Mucosa of descending colon (tissue), 3 donors: ENCODE results near the gene ARSB. TPM values are rescaled to one million over a fixed set of nuclear protein-coding genes. Genes with fewer than 3 reads are reported as not detected.

Experiments used
- ATAC-seq: fragments of 200-7000 bp; cut with Tn5 transposase; one replicate; pipeline ENCODE4 v1.9.1; 2020; ENCODE audit warnings: mild to moderate bottlenecking, moderate library complexity
- DNase-seq, 3 donors: peaks; one replicate each; pipeline ENCODE4 v3.0.0-alpha.2; 2020
- H3K36me3 ChIP-seq: fragments of 200-600 bp; one replicate; pipeline ENCODE4 v1.8.0; 2021; ENCODE audit warnings: low read depth, mild to moderate bottlenecking
- H3K4me1 ChIP-seq: fragments of 200-600 bp; one replicate; pipeline ENCODE4 v1.8.0; 2021; ENCODE audit warnings: low read depth, mild to moderate bottlenecking
- H3K4me3 ChIP-seq: fragments of 200-600 bp; one replicate; pipeline ENCODE4 v1.8.0; 2021; ENCODE audit warnings: mild to moderate bottlenecking
- H3K9me3 ChIP-seq: fragments of 200-600 bp; one replicate; pipeline ENCODE4 v1.8.0; 2021; ENCODE audit warnings: mild to moderate bottlenecking
- intact Hi-C, 2 donors: fragments of 100-400 bp; cut with DNase I in 1 of 2; cut with micrococcal nuclease in 1 of 2; formaldehyde crosslinking; loops; one replicate each; pipeline versions ENCODE4 v1.11.0 to v1.11.1; 2022; cut with DNase I, micrococcal nuclease
- total RNA-seq, 3 donors: library from RNA; stranded (reverse); fragmentation: NEBNext Ultra II Directional in 2 of 3; extraction: Animal tissue kit (Norgen Biotek cat#: 25700) in 2 of 3; gene quantifications; one replicate each; pipeline versions ENCODE4 v1.2.1 to v1.2.4, GENCODE V29; 2021 to 2023
- TF ChIP-seq, protein P1 (sequence below): fragments of 200-600 bp; IDR thresholded peaks from one replicate; pipeline ENCODE4 v1.8.0; 2022; ENCODE audit warnings: antibody characterized with exemption, mild to moderate bottlenecking
- donor health status: DM: no; HTN: no; CAD: no; lungs with moderate emphysema.
- donor health status: DM: no; HTN: no; CAD: no.
- donor health status: DM: no; HTN: yes; CAD: no.

ARSB gene
- total RNA-seq, 3 donors from 2014 or later: 8.1 to 14.4 (median 14.1) TPM

- intact Hi-C loops: no loop called here
- TF ChIP-seq, protein P1, sequence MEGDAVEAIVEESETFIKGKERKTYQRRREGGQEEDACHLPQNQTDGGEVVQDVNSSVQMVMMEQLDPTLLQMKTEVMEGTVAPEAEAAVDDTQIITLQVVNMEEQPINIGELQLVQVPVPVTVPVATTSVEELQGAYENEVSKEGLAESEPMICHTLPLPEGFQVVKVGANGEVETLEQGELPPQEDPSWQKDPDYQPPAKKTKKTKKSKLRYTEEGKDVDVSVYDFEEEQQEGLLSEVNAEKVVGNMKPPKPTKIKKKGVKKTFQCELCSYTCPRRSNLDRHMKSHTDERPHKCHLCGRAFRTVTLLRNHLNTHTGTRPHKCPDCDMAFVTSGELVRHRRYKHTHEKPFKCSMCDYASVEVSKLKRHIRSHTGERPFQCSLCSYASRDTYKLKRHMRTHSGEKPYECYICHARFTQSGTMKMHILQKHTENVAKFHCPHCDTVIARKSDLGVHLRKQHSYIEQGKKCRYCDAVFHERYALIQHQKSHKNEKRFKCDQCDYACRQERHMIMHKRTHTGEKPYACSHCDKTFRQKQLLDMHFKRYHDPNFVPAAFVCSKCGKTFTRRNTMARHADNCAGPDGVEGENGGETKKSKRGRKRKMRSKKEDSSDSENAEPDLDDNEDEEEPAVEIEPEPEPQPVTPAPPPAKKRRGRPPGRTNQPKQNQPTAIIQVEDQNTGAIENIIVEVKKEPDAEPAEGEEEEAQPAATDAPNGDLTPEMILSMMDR: no peak
- Histone ChIP-seq H3K36me3 (no peaks in the 10 kb centered on the region), H3K4me3 (no peak overlapping the region), H3K4me1 (no peaks in the 10 kb centered on the region), H3K9me3 (no peaks in the 10 kb centered on the region)
- no peak for ATAC-seq
- no peak for DNase-seq
Measured at GRCh38 chr5:78795757-78796156, 189.4 kb downstream of the ARSB start.

DNA sequence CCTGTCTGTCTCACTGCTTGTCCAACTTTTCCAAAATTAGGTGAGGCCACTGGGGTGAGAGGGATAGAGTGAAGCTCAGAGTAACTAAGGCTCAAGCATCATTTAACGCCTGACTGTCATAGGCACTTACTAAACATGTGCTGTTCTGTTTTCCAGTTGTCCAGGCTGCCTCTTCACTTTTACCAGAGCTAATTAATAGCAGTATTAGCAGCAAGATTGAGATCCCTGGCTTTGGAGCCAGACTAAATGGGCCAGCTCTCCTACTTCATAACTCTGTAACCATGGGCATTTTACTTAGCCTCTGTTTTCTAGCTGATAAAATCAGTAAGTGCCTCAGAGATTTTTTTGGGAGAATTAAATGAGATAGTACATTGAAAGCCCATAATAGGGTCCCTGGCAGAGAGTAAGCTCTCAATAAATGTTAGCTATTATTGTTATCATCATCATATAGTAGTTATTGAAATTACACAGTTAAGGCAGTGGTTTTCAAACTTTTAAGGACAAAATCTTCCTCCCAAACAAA is 190.4 kb downstream of the ARSB start:
- ATAC-seq (no peak), DNase-seq (no peak)
- Histone ChIP-seq H3K4me1 (no peaks in the 10 kb centered on the region), H3K4me3 (no peak overlapping the region), H3K36me3 (no peaks in the 10 kb centered on the region), H3K9me3 (no peaks in the 10 kb centered on the region)
- intact Hi-C loops: no loop called here
- TF ChIP-seq, protein P1: no peak

GRCh38 chr5:78793907-78794662 is 191.0 kb downstream of the ARSB start:
- no peaks in the 10 kb centered on the region for H3K4me1 ChIP-seq
- intact Hi-C loops: no loop called here
- no peaks in the 10 kb centered on the region for H3K36me3 ChIP-seq
- H3K4me3 ChIP-seq: no peak overlapping the region
- H3K9me3 ChIP-seq: no peaks in the 10 kb centered on the region
- ATAC-seq (no peak), DNase-seq (no peak)
- TF ChIP-seq, protein P1: no peak

DNA sequence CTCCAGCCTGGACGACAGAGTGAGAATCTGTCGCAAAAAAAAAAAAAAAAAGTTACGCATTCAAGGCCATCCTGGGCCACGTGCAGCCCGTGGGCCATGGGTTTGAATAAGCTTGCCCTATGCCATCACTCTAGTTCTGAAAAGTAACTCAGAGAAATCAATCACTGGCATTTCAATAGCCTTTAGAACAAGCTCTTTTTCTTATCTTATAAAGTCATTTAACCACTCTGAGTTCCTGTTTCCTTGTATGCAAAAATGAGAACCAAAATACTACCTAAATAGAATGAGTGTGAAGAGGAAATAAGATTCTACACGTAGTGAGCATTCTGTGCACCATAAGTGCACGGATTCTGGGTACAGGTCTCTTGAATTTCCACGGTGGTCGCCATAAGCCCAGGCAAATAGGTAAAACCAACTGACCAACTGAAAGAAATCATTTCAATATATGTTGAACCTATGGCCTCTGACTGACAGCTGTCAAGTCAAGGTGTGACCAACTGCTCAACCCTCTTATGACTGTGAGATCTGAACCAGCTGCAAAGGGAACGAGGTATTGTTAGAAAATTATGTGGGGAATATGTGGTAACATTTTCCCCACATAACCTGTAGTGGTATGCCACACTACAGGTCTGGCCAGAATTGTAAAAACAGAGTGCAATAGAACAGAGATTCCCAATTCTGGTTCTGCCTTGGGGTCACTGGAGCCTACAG is 192.6 kb downstream of the ARSB start:
- ATAC-seq (peak; percentile 18), DNase-seq (no peak)
- H3K4me3 ChIP-seq: no peak overlapping the region
- intact Hi-C loops: no loop called here
- TF ChIP-seq, protein P1: no peak
- H3K9me3 ChIP-seq: no peaks in the 10 kb centered on the region
- no peaks in the 10 kb centered on the region for H3K4me1 ChIP-seq
- no peaks in the 10 kb centered on the region for H3K36me3 ChIP-seq

- no peaks in the 10 kb centered on the region for H3K4me1 ChIP-seq
- ATAC-seq: no peak
- no peak for DNase-seq
- TF ChIP-seq, protein P1: no peak
- intact Hi-C loops: no loop called here
- no peaks in the 10 kb centered on the region for H3K9me3 ChIP-seq
- H3K4me3 ChIP-seq: no peak overlapping the region
- H3K36me3 ChIP-seq: no peaks in the 10 kb centered on the region
Measured at GRCh38 chr5:78791501-78792100, 193.5 kb downstream of the ARSB start.
